ENCODE results near the gene ACOX1. TPM values are rescaled to one million over a fixed set of nuclear protein-coding genes. Genes with fewer than 3 reads are reported as not detected.

The ACOX1 gene
- total and polyA plus RNA-seq, 4 donors = 33.3 to 293 (median 63.4) TPM

- TF ChIP-seq ZBTB33 (IDR thresholded peaks at IDR 0.05) = no peak
- TF ChIP-seq HNF4G (IDR thresholded peaks at IDR 0.05) = no peak
- no peak for TF ChIP-seq RAD21 (IDR thresholded peaks at IDR 0.05)
- TF ChIP-seq YY1 (IDR thresholded peaks at IDR 0.05) = no peak
- no peak for TF ChIP-seq ATF3 (IDR thresholded peaks at IDR 0.05)
Measured at GRCh38 chr17:75950855-75951554, 28.0 kb downstream of the ACOX1 start (continued).

GRCh38 chr17:75950421-75950820 lies 28.5 kb downstream of the ACOX1 start:
- 94% methylated on average over 6 of the region's 6 CpGs for WGBS
- Histone ChIP-seq H3K27ac (ENCODE audit: low read depth in 1 of 2, low read length in 2 of 2) (no peak overlapping the region), H3K36me3 (ENCODE audit: control insufficient read depth in 4 of 4, insufficient read depth in 3 of 4, low read depth in 1 of 4, low read length in 3 of 4) (peaks cover 15 to 87% (median 74%) of the 10 kb centered on the region in 4 donors), H3K27me3 (ENCODE audit: control insufficient read depth in 4 of 4, insufficient read depth in 4 of 4, low read length in 3 of 4) (no peaks in the 10 kb centered on the region), H3K4me3 (ENCODE audit: low read depth in 1 of 3, low read length in 3 of 3) (no peak overlapping the region), H3K9ac (ENCODE audit: low read depth in 1 of 2, low read length in 2 of 2) (no peak overlapping the region), H3K4me1 (ENCODE audit: control insufficient read depth in 4 of 4, insufficient read depth in 4 of 4, low read length in 3 of 4) (no peaks in the 10 kb centered on the region), H3K9me3 (ENCODE audit: control insufficient read depth in 4 of 4, low read length in 3 of 4) (no peaks in the 10 kb centered on the region)
- no peak for DNase-seq (ENCODE audit: low spot score)
- TF ChIP-seq FOXA1 (IDR thresholded peaks at IDR 0.05) = no peak
- no peak for TF ChIP-seq ATF3 (IDR thresholded peaks at IDR 0.05)
- no peak for TF ChIP-seq NR2F2 (IDR thresholded peaks at IDR 0.05)
- TF ChIP-seq SP1 (IDR thresholded peaks at IDR 0.05) = no peak

DNA sequence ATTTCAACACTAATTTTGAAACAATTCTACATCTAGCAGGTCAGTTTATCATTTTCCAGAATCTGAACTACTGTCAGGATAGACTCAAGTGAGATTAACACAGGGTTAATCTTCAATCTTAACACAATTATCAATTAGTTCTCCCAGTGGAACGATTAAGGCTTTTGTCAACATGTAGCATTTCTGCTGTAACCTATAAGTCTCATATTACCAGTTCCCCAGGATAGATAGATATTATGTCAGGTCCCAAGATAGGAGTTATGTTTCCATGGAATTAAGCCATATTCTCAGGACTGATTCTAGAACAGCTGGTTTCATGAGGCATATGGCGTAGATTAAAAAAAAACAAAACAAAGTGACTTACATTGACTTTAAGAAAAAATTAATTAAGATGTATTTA lies 33.8 kb downstream of the ACOX1 start:
- TF ChIP-seq, protein P1, sequence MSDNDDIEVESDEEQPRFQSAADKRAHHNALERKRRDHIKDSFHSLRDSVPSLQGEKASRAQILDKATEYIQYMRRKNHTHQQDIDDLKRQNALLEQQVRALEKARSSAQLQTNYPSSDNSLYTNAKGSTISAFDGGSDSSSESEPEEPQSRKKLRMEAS (IDR thresholded peaks at IDR 0.05) = no peak
- no peak for TF ChIP-seq ZBTB33 (IDR thresholded peaks at IDR 0.05)
- no peak for TF ChIP-seq EGR1 (IDR thresholded peaks at IDR 0.05; ENCODE audit: low read depth in 2 of 2)
- TF ChIP-seq HNF4G (IDR thresholded peaks at IDR 0.05) = no peak
- no peak for TF ChIP-seq YY1 (IDR thresholded peaks at IDR 0.05)
- no peak for TF ChIP-seq JUND (IDR thresholded peaks at IDR 0.05)
- TF ChIP-seq HNF4A (conservative IDR thresholded peaks at IDR 0.05) = no peak
- no peak for TF ChIP-seq ATF3 (IDR thresholded peaks at IDR 0.05)
- TF ChIP-seq RAD21 (IDR thresholded peaks at IDR 0.05) = no peak
- no peak for TF ChIP-seq REST (IDR thresholded peaks at IDR 0.05)
- TF ChIP-seq CTCF (IDR thresholded peaks at IDR 0.05; ENCODE audit: low read depth, low read length, missing input control) = no peak
- TF ChIP-seq RXRA (IDR thresholded peaks at IDR 0.05) = no peak
- TF ChIP-seq FOXA1 (IDR thresholded peaks at IDR 0.05) = no peak
- no peak for TF ChIP-seq GABPA (IDR thresholded peaks at IDR 0.05 in 1 of 2, conservative IDR thresholded peaks at IDR 0.05 in 1 of 2)
- TF ChIP-seq SP1 (IDR thresholded peaks at IDR 0.05) = no peak
- no peak for TF ChIP-seq FOXA2 (IDR thresholded peaks at IDR 0.05)
- H3K27me3 ChIP-seq (ENCODE audit: control insufficient read depth in 4 of 4, insufficient read depth in 4 of 4, low read length in 3 of 4) = no peaks in the 10 kb centered on the region
- WGBS = 67% methylated on average over 2 of the region's 2 CpGs
- H3K27ac ChIP-seq (ENCODE audit: low read depth in 1 of 2, low read length in 2 of 2) = no peak overlapping the region
- DNase-seq (ENCODE audit: low spot score) = no peak
- no peak overlapping the region for H3K9ac ChIP-seq (ENCODE audit: low read depth in 1 of 2, low read length in 2 of 2)
- no peaks in the 10 kb centered on the region for H3K9me3 ChIP-seq (ENCODE audit: control insufficient read depth in 4 of 4, low read length in 3 of 4)
- no peak overlapping the region for H3K4me3 ChIP-seq (ENCODE audit: low read depth in 1 of 3, low read length in 3 of 3)
- H3K36me3 ChIP-seq (ENCODE audit: control insufficient read depth in 4 of 4, insufficient read depth in 3 of 4, low read depth in 1 of 4, low read length in 3 of 4) = peaks cover 7 to 58% (median 49%) of the 10 kb centered on the region in 4 donors
- H3K4me1 ChIP-seq (ENCODE audit: control insufficient read depth in 4 of 4, insufficient read depth in 4 of 4, low read length in 3 of 4) = peaks cover 0 to 17% (median 9%) of the 10 kb centered on the region in 4 donors
